Loucy (cell line): Measurements from ENCODE around the gene FNDC7.

ENCODE experiments used
- H2AFZ ChIP-seq: fragments of 200-600 bp; sonication (generic); 2 replicates; pipeline ENCODE4 v1.6.0; 2016; ENCODE audit warnings: antibody characterized with exemption, mild to moderate bottlenecking, low read length, moderate library complexity
- H3F3A ChIP-seq: fragments of 200-600 bp; 2 replicates; pipeline ENCODE4 v1.6.0; 2016; ENCODE audit warnings: antibody characterized with exemption, low read depth, mild to moderate bottlenecking
- H3K27me3 ChIP-seq: fragments of 200-600 bp; sonication (generic); 2 replicates; pipeline ENCODE4 v1.6.1; 2014; ENCODE audit warnings: low read length, mild to moderate bottlenecking; ENCODE audit not compliant: insufficient read depth, poor library complexity, severe bottlenecking
- H3K36me3 ChIP-seq: fragments of 200-600 bp; sonication (generic); 2 replicates; pipeline ENCODE4 v1.6.1; 2016; ENCODE audit warnings: low read length; ENCODE audit not compliant: insufficient read depth
- H3K4me1 ChIP-seq: fragments of 200-600 bp; sonication (generic); 2 replicates; pipeline ENCODE4 v1.5.1; 2014; ENCODE audit warnings: low read length, mild to moderate bottlenecking; ENCODE audit not compliant: insufficient read depth, poor library complexity, severe bottlenecking
- H3K4me2 ChIP-seq: fragments of 200-600 bp; sonication (generic); 2 replicates; pipeline ENCODE4 v1.6.0; 2014; ENCODE audit warnings: antibody characterized with exemption, low read length, low read depth, mild to moderate bottlenecking; ENCODE audit not compliant: poor library complexity, severe bottlenecking
- H3K4me3 ChIP-seq: fragments of 200-600 bp; sonication (generic); 2 replicates; pipeline ENCODE4 v1.5.1; 2014; ENCODE audit warnings: low read length, mild to moderate bottlenecking, mixed read lengths; ENCODE audit not compliant: poor library complexity, severe bottlenecking
- H3K79me2 ChIP-seq: fragments of 200-600 bp; sonication (generic); 2 replicates; pipeline ENCODE4 v1.6.1; 2014; ENCODE audit warnings: low read length; ENCODE audit not compliant: insufficient read depth
- H3K9ac ChIP-seq: fragments of 200-600 bp; sonication (generic); 2 replicates; pipeline ENCODE4 v1.6.0; 2014; ENCODE audit warnings: mild to moderate bottlenecking, low read depth, low read length, moderate library complexity; ENCODE audit not compliant: poor library complexity, severe bottlenecking
- H3K9me2 ChIP-seq: fragments of 200-600 bp; sonication (generic); replicated peaks from 2 replicates; pipeline ENCODE4 v1.6.1; 2016; ENCODE audit warnings: low read depth, low read length, mixed read lengths
- H3K9me3 ChIP-seq: fragments of 200-600 bp; sonication (generic); 2 replicates; pipeline ENCODE4 v1.6.1; 2014; ENCODE audit warnings: mild to moderate bottlenecking, antibody characterized with exemption, low read length, low read depth; ENCODE audit not compliant: insufficient read depth
- H4K20me1 ChIP-seq: fragments of 200-600 bp; sonication (generic); 2 replicates; pipeline ENCODE4 v1.6.0; 2014; ENCODE audit warnings: antibody characterized with exemption, low read length, mild to moderate bottlenecking; ENCODE audit not compliant: insufficient read depth, poor library complexity, severe bottlenecking
- CTCF ChIP-seq: fragments of 200-600 bp; sonication (generic); conservative IDR thresholded peaks from 2 replicates; pipeline ENCODE4 v1.5.1; 2014; ENCODE audit warnings: mild to moderate bottlenecking, antibody characterized with exemption, low read length
- EZH2phosphoT487 ChIP-seq: fragments of 200-600 bp; IDR thresholded peaks from 2 replicates; pipeline ENCODE4 v1.6.1; 2018; ENCODE audit warnings: antibody characterized with exemption, mild to moderate bottlenecking, moderate library complexity, borderline replicate concordance

FNDC7 gene

GRCh38 chr1:108728327-108728923 is 15.7 kb downstream of the FNDC7 start:
- Histone ChIP-seq H3K4me3 (no peak overlapping the region), H3K9me3 (no peaks in the 10 kb centered on the region), H3F3A (no peaks in the 10 kb centered on the region), H4K20me1 (no peaks in the 10 kb centered on the region), H3K79me2 (no peaks in the 10 kb centered on the region), H3K27me3 (no peaks in the 10 kb centered on the region), H3K9ac (no peak overlapping the region), H3K9me2 (no peaks in the 10 kb centered on the region), H3K36me3 (no peaks in the 10 kb centered on the region), H2AFZ (no peak overlapping the region), H3K4me2 (no peak overlapping the region), H3K4me1 (no peaks in the 10 kb centered on the region)
- TF ChIP-seq CTCF: no peak
- TF ChIP-seq EZH2phosphoT487: no peak

GRCh38 chr1:108729481-108729880 is 16.8 kb downstream of the FNDC7 start:
- Histone ChIP-seq H3K36me3 (no peaks in the 10 kb centered on the region), H2AFZ (no peak overlapping the region), H3K9me3 (no peaks in the 10 kb centered on the region), H3K79me2 (no peaks in the 10 kb centered on the region), H3K4me3 (no peak overlapping the region), H3K27me3 (no peaks in the 10 kb centered on the region), H3K9ac (no peak overlapping the region), H3K4me1 (no peaks in the 10 kb centered on the region), H3K9me2 (no peaks in the 10 kb centered on the region), H4K20me1 (no peaks in the 10 kb centered on the region), H3K4me2 (no peak overlapping the region), H3F3A (no peaks in the 10 kb centered on the region)
- TF ChIP-seq CTCF (no peak), EZH2phosphoT487 (no peak)

- TF ChIP-seq CTCF (no peak), EZH2phosphoT487 (no peak)
- Histone ChIP-seq H3K9me3 (no peaks in the 10 kb centered on the region), H3K4me2 (no peak overlapping the region), H3K79me2 (no peaks in the 10 kb centered on the region), H4K20me1 (no peaks in the 10 kb centered on the region), H3K27me3 (no peaks in the 10 kb centered on the region), H3K4me3 (no peak overlapping the region), H3K4me1 (no peaks in the 10 kb centered on the region), H3K36me3 (no peaks in the 10 kb centered on the region), H3K9ac (no peak overlapping the region), H3K9me2 (no peaks in the 10 kb centered on the region), H3F3A (no peaks in the 10 kb centered on the region), H2AFZ (no peak overlapping the region)
Observed at GRCh38 chr1:108732398-108732797, 19.7 kb downstream of the FNDC7 start.
